NCI-H446 treated with DMSO at 0.1 percent for 48 hours (cell line): ENCODE data around the gene CCNE1.
"Not testable (repeated sequence)": the region's sequence is repeated elsewhere in the genome, so short reads cannot be mapped to it uniquely, and the experiment has no call there.

Experiments used
- DNase-seq: peaks from one replicate; lab custom pipeline; 2025; lab: John Stamatoyannopoulos, UW

CCNE1 gene

GRCh38 chr19:29815231-29815630 lies 3.4 kb downstream of the CCNE1 start:
- no peak for DNase-seq

- no peak for DNase-seq
These were observed 5.5 kb downstream of the CCNE1 start for GRCh38 chr19:29817316-29817715.

DNA sequence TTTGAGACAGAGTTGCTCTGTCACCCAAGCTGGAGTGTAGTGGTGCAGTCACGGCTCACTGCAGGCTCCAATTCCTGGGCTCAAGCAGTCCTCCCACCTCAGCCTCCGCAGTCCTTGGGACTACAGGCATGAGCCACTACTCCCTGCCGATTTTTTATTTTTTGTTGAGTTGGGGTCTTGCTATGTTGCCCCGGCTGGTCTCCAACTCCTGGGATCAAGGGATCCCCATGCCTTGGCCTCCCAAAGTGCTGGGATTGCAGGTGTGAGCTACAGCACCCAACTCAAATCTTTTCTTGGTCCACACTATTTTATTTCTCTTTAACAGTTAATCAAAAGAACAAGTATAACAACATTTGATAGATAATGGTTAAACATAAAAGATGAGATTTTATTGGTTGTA lies 7.5 kb downstream of the CCNE1 start:
- DNase-seq, result no peak

GRCh38 chr19:29819986-29820385 lies 8.2 kb downstream of the CCNE1 start:
- DNase-seq, result no peak

GRCh38 chr19:29823581-29824330 lies 12.0 kb downstream of the CCNE1 start:
- no peak for DNase-seq

GRCh38 chr19:29825263-29825662 lies 13.5 kb downstream of the CCNE1 start:
- not testable (repeated sequence) for DNase-seq

- DNase-seq, result no peak
These were observed 19.3 kb downstream of the CCNE1 start for GRCh38 chr19:29831041-29831548.

DNA sequence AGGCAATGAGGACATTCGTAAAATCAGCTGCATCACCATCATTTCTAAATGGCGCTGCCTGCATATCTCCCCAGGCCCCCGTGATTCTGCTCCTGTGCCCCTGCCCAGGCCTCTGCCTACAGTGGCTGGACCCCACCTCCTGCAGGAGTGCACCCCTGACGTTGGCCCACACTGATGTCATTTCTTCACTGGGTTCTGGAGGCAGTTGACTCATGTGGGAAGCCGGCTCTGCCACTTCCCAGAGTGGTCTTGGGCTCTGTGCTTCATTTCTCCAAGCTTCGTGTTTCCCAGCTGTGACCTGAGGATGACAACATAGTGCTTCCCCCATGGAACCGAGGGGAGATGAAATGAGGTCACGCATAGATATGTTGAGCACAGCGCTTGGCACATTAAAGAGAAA lies 19.9 kb downstream of the CCNE1 start:
- DNase-seq, result no peak

GRCh38 chr19:29832801-29833200 lies 21.0 kb downstream of the CCNE1 start:
- no peak for DNase-seq

DNA sequence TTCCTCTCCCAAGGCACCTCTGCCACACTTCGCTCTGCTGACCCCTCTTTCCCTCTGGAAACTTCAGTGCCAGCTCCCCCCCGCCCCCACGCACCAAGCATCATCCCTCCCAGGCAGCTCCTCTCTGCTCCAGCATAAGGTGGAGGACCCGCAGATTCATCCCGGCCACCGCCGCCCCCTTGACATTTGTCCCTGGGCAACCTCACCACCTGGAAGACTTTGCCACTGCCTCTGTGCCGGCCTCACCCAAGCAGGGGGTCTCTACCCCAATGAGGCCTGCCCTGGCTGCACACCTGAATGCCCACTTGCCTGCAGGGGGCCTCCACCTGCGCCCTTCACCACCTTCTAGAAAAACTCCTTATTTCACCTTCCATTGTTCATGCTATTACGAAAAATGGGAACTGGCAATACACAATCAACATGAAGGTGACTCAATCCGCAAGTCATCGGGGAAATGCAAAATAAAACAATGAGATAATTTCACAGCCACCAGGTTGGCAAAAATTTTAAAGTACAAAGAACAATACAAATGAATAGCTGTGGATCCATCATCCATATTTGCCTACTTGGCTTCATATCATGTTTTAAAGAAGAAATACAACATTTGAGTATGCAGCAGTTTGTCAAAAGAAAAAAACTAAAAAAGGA lies 21.9 kb downstream of the CCNE1 start:
- no peak for DNase-seq

DNA sequence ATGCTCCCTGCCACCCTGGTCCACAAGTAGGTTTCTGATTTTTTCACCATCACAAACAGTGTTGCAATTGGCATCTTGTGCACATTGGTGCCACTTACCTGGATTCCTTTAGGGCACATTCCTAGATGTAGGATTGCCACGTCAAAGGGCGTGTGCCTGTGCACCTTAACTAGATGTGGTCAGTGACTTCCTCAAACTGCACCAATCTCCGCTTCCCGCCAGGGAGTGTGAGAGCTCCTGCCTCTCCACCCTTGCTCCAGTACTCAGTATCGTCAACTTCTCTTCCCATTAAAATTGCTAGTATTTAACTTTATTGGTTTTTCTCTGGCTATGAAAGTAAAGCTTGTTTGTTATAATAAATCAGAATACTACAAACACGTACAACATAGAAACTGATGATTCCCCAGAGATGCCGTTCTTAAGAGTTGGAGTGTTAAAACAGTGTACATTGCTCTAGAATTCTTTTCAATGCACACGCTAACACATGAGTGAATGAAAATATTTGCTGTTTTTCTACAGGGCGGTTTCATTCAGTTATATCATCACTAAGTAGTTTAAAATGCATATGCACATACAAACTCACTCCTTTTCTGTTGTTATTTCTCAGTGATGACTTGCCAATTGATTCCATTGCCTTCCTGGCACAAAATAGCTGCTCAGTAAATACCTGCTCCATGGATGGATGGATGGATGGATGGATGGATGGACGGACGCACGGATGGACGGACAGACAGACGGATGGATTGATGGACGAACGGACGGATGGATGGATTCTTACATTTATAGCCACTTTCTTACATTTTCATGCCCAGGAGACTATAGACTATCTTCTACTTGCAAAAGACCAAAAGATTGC lies 23.4 kb downstream of the CCNE1 start:
- DNase-seq, result no peak

DNA sequence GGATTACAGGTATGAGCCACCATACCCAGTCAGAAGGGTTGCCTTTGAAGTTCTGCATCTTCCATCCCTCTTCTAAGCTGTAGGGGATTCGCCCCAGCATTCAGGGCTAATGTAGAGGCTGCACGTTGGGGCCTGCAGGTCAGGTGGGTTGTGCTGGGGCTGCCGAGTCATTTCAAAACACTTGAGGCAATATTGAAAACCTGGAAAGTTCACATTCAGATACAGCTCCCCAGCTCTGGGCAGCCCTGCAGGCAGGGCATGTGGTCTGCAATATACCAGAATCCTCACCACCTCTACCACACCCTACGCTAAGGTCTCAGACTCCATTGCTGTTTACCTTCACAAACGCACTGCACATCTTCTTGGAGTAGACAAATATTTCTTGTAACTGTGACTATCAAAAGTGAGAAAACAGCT lies 24.6 kb downstream of the CCNE1 start:
- no peak for DNase-seq

- no peak for DNase-seq
These were observed 25.7 kb downstream of the CCNE1 start for GRCh38 chr19:29837448-29837981.

- DNase-seq, result no peak
These were observed 26.2 kb downstream of the CCNE1 start for GRCh38 chr19:29837996-29838395.

- no peak for DNase-seq
These were observed 28.5 kb downstream of the CCNE1 start for GRCh38 chr19:29840066-29840950.

- no peak for DNase-seq
These were observed 29.4 kb downstream of the CCNE1 start for GRCh38 chr19:29841209-29841558.

GRCh38 chr19:29841559-29842367 lies 30.0 kb downstream of the CCNE1 start:
- no peak for DNase-seq

GRCh38 chr19:29842471-29843179 lies 30.8 kb downstream of the CCNE1 start:
- no peak for DNase-seq

DNA sequence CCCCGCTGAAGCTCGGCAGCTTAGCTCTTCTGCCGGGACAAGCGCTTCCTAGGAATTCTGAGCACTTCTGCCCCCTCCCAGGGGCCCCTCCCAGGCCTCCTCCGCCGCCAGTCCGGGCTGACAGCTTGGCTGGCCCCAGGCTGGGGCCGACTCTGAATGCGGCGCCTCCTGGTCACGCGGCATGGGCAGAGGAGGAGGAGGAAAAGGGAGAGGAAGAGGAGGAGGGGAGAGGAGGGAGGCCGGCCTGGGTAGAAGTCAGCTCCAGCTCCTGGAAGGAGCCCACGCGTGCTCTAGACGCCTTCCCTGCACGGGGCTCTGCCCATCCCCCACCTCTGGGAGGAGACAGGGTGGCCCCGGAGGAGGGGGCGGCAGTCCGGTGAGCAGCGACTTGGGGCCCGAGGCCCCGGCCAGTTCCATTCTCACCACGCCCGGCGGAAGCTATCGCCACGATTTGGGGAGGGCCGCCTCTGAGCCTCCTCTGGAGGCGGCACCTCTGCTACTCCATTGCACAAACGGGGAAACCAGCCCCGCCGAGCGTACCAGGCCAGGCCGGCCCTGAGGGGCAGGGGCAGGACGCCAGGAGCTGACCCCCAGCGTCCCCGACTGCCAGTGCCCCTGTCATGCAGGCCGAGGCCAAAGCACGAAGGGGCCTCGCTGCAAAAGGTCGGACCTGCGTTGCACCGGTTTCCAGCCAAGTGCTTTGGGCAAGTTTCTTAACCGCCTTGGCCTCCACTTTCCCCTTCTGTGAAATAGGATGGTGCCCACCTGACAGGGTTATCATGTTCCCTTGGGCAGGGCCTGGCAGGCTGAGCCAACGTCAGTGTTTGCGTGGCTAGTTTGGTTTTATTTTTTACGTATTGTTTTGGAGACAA lies 31.6 kb downstream of the CCNE1 start:
- DNase-seq, result no peak
